Lower leg skin (tissue), 3 donors: ENCODE measurements around the gene TNIP1.

Experiments used
- CTCF ChIP-seq, 3 donors: fragments of 450-650 bp; IDR thresholded peaks; one replicate each; pipeline ENCODE4 v1.5.1; 2016; ENCODE audit warnings: antibody characterized with exemption in 3 of 3, mild to moderate bottlenecking in 3 of 3, moderate library complexity in 2 of 3
- POLR2A ChIP-seq, 2 donors: fragments of 450-650 bp; IDR thresholded peaks; one replicate each; pipeline ENCODE4 v1.6.1; 2016 to 2017; ENCODE audit warnings: antibody characterized with exemption in 2 of 2, mild to moderate bottlenecking in 1 of 2, moderate library complexity in 1 of 2

- no peak for TF ChIP-seq CTCF (IDR thresholded peaks at IDR 0.05)
- TF ChIP-seq POLR2A (IDR thresholded peaks at IDR 0.05), result no peak
Measured at GRCh38 chr5:151005950-151006576, 74.8 kb downstream of the TNIP1 start.
